Stimulated activated CD8-positive, alpha-beta memory T cell treated with anti-CD3 and anti-CD28 coated beads, Interleukin-4, amount 100 ng/mL, for 4 hours (primary cell): ENCODE results near the gene CHST13.
"Not testable (repeated sequence)": the region's sequence is repeated elsewhere in the genome, so short reads cannot be mapped to it uniquely, and the experiment has no call there.

Source experiments
- DNase-seq, 2 donors: peaks; one replicate each; pipeline ENCODE4 v3.0.0-alpha.2; 2020; ENCODE audit warnings: low read depth in 2 of 2, low spot score in 1 of 2

Gene CHST13

GRCh38 chr3:126525091-126525852, 1.3 kb downstream of the CHST13 start:
- no peak for DNase-seq

GRCh38 chr3:126525853-126526667, 2.1 kb downstream of the CHST13 start:
- no peak for DNase-seq

GRCh38 chr3:126526668-126527005, 2.7 kb downstream of the CHST13 start:
- no peak for DNase-seq

- DNase-seq, result no peak
These were observed 3.1 kb downstream of the CHST13 start for GRCh38 chr3:126527006-126527405.

- no peak for DNase-seq
These were observed 3.7 kb downstream of the CHST13 start for GRCh38 chr3:126527455-126528211.

GRCh38 chr3:126528419-126528799, 4.5 kb downstream of the CHST13 start:
- no peak for DNase-seq

GRCh38 chr3:126528800-126529541, 5.0 kb downstream of the CHST13 start:
- no peak for DNase-seq

- no peak for DNase-seq
These were observed 5.7 kb downstream of the CHST13 start for GRCh38 chr3:126529585-126530170.

GRCh38 chr3:126530171-126531050, 6.5 kb downstream of the CHST13 start:
- no peak for DNase-seq

GRCh38 chr3:126531051-126531330, 7.0 kb downstream of the CHST13 start:
- no peak for DNase-seq

- no peak for DNase-seq
These were observed 9.6 kb downstream of the CHST13 start for GRCh38 chr3:126533506-126533905.

- not testable (repeated sequence) for DNase-seq
These were observed 10.8 kb downstream of the CHST13 start for GRCh38 chr3:126534716-126535115.

- DNase-seq, result no peak
These were observed 11.7 kb downstream of the CHST13 start for GRCh38 chr3:126535636-126536035.

- no peak for DNase-seq
These were observed 12.2 kb downstream of the CHST13 start for GRCh38 chr3:126536126-126536525.

- no peak for DNase-seq
These were observed 13.3 kb downstream of the CHST13 start for GRCh38 chr3:126537116-126537729.

GRCh38 chr3:126537730-126538281, 13.9 kb downstream of the CHST13 start:
- DNase-seq, result no peak

- DNase-seq, result no peak
These were observed 14.4 kb downstream of the CHST13 start for GRCh38 chr3:126538316-126538715.

GRCh38 chr3:126538966-126539365, 15.0 kb downstream of the CHST13 start:
- DNase-seq, result no peak

GRCh38 chr3:126539558-126540250, 15.7 kb downstream of the CHST13 start:
- no peak for DNase-seq
